Stimulated activated CD4-positive, alpha-beta T cell treated with anti-CD3 and anti-CD28 coated beads, Interleukin-2, amount 100 ng/mL, for 24 hours (primary cell): ENCODE measurements around the gene VSIG10L.

Experiments
- DNase-seq, 2 donors: peaks; one replicate each; pipeline ENCODE4 v3.0.0-alpha.2; 2020

VSIG10L gene

DNA sequence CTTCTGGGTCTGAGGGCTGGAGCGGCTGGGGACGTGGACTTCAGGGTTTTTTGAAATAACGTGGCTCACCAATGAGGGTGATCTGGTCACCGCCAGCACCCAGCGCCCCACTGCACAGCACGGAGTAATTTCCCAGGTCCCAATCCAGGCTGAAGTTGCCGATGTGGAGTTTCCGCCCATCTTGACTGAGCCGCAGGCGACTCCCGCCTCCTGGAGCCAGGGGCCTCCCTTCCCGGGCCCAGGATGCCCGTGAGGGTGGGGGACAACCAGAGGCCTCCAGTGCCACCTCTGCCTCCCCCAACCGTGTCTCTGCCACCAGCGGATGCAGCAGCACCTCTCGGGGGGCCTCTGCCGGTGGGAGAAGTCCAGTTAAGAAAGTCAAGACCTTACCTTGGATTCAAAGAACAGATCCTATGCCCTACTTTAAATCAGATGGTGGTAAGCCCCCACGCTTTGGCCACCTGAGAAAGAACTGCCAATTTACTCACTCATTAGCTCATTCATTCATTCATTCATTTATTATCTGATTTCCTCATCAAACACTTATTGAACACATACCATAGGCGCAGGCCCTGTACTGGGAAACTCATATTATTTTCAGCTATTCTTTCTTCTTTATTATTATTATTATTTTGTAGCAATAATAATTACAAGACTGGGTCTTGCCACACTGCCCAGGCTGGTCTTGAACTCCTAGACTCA is 3.9 kb downstream of the VSIG10L start:
- no peak for DNase-seq

DNA sequence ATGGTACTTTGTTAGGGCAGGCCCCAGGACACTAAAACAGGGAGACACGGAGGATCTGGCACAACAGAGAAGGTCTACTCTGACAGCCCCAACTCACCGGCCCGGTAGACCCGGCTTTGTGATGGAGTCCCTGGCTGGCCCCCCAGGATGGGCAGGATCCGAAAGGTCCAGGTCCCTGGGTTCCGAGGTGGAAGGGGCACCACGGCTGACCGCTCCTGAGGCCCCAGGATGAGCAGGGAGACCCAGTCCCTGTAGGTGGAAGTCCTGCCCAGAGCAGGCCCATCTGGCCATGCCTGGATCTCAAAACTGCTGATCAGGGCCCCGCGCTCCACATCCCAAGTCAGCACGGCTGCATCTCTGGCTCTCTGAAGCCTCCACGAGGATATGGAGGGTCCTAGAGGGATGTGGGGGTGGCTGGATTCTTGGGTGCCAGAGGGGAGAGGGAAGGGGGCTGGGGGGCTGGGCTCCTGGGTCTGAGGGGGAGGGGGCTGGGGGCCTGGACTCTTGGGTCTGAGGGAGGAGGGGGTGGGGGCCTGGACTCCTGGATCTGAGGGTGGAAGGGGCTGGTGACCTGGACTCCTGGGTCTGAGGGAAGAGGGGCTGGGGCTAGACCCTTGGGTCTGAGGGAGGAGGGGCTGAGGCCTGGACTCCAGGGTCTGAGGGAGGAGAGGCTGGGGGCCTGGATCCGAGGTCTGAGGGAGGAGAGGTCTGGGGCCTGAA is 4.6 kb downstream of the VSIG10L start:
- no peak for DNase-seq

DNA sequence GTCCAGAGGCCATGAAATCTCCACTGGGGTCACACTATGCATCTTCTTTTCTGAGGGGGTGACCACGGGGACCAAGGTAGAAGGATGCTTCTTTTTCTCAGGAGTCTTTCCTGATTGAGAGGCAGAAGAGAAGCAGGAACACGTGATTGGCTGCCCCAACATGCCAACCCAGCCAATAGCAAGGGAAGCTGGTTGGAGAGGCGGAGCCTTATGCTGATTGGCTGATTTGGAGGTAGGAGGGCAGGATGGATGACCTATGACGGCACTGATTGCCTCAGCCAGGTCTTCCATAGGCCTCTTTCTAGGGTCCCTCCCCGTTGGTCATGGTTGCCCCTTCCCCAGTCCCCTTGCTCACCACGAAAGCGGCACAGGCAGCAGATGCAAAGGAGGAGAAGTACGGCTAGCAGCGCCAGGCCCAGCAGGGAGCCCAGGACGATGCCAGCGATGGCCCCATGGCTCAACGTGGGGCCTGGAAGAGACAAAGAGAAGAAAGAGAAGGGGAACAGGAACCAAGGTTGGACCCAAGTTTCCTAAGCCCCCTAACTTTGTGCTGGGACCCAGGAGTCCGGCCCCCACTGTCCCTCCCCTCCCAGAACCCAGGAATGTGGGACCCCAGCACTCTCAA is 8.0 kb downstream of the VSIG10L start:
- no peak for DNase-seq

DNA sequence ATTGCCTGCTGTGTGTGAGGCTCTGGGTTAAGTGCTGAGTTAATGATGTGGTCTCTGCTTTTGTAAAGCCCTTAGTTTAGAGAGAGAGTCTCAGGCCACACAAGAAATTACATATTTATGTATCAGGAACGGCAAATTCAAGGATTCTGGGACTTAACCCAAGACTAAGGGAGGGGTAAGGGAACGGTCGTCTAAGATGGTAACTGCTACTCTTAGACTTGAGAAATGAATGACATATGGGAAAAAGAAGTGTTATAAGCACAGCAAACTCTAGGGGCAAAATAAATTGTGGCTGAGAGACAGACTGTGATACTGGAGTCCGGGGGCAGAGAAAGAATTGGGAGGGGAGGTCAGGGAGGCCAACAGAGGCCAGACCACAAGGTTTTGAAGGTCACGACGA is 10.2 kb downstream of the VSIG10L start:
- DNase-seq: no peak

DNA sequence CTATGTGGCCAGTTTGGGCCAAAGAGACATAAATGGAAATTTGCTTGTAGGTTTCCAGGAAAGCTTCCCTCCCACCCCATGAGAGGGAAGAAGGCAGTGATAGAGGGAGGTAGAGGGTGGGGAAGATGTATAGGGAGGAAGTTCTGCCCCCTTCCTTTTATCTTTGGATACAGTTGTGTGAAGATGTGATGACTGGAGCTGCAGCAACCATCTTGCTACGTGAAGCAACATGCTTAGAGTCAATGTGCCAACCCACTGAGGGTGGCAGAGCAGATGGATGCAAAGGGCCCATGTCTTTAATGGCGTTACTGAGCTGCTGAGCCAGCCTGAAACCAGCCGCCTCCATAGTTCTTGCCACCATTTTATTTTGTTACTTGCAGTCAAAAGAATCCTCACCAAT is 10.7 kb downstream of the VSIG10L start:
- DNase-seq: no peak

DNA sequence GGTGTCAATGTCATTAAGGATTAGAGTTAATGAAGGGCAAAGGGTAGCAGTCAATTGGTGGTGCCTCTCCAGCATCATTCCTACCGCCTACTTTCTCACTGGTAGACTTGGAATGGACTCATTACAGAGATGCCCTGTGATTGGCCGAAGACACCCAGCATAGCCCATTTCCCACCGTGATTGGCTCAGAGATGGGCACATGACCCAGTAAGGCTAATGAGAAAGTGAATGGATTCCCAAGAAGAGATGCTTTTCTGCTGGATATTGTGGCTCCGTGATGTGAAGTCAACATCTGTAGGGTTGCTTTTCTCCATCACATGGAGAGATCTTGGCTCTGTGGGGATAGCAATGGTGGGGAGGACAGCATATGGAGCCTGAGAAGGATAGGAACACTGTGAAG is 11.6 kb downstream of the VSIG10L start:
- no peak for DNase-seq

DNA sequence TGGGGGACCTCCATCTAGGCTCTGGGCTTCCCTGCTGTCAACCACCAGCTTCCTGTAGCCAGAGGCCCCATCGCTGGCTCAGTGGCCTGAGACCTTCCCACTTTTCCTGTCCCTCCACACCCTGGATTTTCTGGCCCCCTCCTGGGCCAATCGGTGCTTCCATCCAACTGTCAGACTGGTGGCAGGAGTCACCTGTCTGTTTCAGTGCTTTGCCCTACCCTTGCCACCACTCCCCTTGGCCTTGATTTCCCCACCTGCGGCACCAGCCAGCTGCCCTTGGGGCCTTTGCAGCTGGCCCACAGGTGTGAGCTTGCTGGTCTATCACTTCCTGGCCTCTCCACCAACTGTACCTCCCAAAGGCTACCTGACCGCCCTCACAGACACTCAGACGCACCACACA is 12.5 kb downstream of the VSIG10L start:
- DNase-seq: no peak

DNA sequence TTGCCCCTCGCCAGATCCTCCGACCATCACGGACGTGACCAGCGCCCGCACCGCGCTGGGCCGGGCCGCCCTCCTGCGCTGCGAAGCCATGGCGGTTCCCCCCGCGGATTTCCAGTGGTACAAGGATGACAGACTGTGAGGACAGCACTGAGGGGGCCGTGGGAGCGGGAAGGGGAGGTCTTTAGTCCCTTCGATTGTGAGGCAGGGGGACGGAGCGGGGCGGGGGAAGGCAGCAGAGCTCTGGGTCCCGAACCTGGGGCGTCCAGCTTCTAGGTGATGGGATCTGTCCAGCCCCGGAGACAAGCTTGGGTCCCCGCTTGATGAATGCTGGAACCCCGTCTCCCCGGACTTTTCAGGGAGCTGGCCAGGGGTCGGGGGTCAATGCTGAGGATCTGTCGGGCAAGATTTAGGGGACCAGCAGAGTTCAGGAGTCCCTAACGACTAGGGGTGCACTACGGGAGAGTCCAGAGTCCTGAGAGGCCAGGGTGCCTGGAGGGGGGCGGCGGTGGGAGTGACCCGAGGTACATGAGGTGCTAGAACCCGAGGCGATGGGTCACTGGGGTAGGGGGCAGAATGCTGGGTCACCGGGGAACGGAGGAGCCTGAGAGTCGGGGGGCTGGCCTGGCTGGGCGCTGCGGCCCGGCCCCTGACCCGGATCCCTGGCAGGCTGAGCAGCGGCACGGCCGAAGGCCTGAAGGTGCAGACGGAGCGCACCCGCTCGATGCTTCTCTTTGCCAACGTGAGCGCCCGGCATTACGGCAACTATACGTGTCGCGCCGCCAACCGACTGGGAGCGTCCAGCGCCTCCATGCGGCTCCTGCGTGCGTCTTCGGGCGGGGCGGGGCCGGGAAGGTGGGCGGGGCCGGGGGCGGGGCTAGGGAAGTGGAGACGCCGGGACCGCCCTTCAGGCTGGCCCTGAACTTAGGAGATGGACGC is 14.6 kb downstream of the VSIG10L start:
- peak; percentile 56 to 70 for DNase-seq

DNA sequence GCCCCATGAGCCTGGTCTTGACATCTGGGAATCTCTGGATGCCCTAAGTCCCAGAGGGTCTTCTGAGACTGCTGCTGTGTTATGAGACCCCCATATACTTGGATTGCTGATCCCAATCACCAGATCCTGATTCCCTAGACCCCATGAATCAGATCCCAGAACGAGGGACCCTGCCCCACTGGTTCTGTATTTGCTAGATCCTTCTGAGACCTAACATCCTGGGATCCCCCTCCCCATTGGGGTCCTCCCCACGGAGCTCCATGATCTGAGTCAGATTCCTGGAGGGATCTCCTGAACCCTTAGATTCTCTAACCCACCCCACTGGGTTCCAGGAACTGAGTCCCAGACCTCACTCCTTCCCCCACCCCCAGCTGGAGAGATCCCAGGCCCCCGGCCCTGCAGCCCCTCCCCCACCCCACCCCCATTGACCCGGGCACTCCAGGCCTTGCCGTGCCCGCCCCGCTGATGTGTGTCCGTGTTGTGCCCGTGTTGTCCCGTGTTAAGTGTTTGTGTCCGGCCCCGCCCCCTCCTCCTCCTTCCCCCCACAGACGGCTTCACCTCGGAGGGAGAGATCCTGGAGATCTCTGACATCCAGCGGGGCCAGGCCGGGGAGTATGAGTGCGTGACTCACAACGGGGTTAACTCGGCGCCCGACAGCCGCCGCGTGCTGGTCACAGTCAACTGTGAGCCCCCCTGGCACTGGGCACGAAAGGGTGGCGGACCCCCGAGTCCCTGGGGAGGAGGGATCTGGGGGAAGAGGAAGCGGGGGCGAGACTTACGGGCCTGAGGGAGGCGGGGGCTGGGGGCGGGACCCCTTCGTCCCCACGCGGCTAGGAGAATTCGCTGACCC is 15.5 kb downstream of the VSIG10L start:
- no peak for DNase-seq

DNA sequence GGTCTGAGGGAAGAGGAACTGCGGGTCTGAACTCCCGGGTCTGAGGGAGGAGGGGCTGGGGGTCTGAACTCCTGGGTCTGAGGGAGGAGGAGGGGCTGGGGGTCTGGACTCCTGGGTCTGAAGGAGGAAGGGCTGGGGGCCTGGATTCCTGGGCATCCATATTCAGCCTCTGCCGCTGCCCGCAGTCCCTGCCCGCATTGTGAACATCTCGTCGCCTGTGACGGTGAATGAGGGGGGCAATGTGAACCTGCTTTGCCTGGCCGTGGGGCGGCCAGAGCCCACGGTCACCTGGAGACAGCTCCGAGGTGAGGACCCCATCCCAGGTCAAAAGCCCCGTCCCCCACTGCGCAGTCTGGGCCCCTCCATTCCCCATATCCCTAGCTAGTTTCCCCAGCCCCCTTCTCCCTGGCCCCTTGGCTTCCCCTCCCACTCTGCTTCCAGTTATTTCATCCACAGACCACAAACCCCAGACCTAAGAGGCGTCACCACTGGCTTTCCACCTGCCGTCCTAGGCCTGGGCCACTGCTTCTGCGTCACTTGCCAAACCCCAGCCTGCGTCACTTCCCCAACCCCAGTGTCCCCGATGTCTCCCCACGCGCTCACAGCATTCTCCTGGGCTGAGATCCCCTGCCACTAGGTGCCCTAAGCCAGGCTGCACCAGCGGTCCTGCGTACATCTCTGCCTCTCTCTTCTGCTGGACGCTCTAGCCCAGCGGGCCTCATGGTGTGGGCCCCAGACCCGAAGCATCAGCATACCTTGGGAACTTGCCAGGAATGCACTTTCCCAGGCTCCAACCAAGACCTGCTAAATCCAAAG is 16.6 kb downstream of the VSIG10L start:
- no peak for DNase-seq

DNA sequence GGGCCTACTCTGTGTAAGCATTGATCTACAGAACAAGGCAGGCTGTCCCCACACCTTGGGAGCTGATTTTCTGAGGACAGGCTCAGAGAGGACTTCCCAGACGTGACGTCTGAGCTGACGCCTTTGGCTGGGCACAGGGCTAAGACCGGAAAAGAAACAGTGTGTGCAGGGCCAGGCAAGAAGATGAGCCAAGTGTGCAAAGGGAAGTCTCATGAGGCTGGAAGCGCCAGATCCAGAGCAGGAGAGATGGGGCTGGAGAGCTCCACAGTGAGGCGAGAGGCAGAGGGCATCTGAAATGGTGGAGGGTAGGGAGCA is 17.8 kb downstream of the VSIG10L start:
- DNase-seq: no peak

DNA sequence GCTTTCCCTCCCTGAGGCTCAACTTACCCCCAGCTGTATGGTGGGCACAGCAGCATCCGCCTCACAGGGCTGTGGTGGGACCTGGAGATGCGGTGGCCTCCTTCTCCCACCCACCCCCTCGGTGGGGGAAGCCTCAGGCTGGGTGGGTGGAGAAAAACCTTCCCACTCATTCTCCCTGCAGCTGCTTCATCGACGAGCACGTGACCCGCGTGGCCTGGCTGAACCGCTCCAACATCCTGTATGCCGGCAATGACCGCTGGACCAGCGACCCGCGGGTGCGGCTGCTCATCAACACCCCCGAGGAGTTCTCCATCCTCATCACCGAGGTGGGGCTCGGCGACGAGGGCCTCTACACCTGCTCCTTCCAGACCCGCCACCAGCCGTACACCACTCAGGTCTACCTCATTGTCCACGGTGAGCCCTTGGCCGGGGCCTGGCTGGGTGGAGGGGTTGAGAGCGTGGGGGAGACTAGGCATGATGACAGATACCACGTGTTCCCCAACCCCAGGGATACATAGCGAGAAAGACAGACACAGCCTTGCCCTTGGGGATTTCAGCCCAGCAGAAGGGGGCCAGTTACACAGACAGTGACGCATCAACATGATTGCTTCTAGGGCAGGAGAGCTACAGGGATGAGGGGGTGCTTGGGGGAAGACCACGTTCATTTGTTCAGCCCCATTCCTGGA is 18.3 kb downstream of the VSIG10L start:
- no peak for DNase-seq

DNA sequence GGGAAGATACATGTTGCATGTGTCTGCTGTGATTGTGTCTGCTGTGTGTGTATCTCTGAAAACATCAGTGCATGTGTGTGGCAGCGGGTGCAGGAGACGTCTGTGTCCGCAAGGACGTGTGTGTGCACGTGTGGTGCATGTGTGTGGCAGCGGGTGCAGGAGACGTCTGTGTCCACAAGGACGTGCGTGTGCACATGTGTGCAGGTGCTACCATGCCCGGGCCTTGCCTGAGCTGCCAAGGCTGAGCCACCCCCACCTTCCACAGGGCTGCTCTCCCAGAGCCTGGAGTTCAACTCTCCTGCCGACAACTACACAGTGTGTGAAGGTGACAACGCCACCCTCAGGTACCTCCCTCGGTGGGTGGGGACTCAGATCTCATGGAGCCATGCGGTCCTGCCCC is 20.1 kb downstream of the VSIG10L start:
- DNase-seq: no peak

DNA sequence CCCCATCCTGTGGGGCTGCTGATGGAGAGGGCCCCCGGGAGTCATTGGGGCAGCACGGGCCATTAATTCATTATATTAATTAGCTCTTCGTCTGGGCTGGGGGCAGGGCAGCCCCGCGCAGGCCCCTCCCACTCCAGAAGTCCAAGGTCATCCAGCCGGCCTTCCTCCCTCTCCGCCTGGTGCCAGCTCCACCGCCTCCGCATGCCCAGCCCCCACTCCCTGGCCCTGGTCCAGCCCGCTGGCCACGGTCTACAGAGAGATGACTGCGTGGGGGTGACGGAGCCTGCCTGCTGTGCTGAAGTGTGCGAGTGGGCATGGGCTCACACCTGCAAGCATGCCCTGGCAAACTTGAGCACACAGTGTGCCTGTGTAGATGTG is 21.7 kb downstream of the VSIG10L start:
- no peak for DNase-seq

DNA sequence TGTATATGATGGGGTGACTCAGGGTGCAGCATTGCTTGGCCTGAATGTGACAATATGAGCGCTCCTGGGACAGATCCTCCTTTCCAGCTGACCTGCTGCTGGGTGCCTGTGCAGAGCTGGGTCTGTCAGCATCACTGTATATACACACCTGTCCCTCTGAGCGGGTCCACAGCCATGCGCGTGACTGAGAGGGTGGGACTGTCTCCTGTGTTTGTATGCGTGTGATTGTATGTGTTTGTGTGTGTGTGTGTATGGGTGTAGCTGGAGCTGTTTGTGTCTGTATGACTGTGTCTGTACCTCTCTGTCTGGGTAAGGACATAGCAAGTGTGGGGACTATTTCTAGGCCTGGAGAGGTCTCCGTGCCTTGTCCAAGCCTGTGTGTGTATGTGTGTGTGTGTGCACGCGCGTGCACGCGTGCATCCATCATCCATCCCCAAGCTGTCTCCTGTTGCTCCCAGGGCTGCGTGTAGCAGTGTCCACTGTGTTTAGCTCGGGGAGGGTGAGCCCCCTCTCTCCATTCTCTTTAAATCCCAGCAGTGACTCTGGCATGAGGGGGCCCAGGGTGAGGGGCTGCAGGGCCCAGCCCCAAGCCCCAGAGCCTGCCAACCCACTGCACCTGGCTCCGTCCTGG is 22.2 kb downstream of the VSIG10L start:
- no peak for DNase-seq

DNA sequence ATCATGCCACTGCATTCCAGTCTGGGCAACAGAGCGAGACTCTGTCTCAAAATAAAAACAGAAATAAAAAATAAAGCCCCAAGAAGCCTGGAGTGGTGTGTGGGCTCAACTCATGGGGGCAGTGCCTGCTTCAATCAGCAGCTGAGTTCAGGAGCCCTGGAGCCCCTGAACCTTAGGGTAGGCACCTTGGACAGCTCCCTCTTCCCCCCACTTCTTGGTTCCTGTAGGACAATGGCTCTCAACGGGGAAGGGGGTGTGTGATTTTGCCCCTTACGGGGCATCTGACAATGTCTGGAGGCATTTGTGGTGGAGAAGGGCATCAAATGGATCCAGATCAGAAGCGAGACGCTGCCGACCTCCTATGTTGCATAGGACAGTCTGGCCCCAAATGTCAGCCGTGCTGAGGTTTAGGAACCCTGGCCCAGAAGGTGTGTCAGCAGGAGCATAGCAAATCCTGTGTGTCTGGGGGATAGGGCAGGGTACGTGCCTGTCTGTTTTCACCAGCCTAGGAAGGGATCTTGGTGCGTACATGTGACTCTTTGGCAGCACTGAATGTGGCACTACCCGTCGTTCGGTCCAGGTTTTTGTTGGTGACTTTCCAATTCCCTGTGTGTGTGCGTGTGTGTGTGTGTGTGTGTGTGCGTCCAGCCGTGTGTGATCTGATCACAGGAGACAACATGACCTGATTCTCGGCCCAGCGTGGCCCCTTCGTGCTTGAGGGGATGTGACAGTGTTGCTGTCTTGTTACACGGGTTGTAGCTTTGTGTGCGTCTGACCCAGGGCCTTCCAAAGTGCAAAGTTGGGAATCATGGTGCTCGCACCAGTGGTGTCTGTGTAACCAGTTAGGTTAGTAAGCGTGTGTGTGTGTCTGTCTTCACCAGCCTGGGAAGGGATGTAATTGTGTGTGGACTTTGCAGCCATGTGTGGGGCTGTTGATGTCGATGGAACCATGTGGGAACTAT is 23.0 kb downstream of the VSIG10L start:
- DNase-seq: no peak

DNA sequence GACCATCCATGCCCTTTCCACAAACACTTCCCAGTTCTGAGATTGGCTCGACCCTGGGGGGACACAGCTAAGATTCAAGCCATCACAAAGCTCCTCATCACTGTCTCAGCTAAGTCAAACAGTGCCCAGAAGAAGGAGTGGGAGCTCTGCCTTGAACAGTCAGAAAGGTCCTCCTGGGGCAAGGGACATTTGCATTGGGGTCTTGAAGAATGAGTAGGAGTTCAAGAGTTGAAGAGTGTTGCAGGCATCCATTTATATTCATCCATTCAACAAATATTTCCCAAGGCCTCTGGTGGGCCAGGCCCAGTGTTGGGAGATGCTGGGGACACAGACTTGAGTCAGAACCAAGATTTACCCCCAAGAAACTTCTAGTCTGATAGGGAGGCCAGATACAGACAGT is 24.0 kb downstream of the VSIG10L start:
- DNase-seq: no peak

DNA sequence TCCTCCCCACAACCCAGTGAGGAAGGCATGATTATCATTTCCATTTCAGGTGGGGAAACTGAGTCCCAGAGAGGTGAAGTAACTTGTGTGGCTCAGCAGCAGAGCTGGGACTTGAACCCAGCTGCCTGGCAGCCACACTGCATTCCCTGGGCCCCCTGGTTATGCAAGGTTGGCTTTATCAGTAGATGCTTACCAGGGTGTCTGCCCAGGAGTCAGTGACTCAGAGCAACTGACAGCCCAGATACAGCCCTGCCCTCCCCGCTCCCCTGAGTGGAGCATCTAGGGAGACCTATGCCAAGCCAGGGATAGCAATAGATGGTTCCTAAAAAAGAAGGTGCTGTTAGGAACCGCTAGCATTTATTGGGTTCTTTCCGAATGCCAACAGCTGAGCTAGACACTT is 24.6 kb downstream of the VSIG10L start:
- no peak for DNase-seq

DNA sequence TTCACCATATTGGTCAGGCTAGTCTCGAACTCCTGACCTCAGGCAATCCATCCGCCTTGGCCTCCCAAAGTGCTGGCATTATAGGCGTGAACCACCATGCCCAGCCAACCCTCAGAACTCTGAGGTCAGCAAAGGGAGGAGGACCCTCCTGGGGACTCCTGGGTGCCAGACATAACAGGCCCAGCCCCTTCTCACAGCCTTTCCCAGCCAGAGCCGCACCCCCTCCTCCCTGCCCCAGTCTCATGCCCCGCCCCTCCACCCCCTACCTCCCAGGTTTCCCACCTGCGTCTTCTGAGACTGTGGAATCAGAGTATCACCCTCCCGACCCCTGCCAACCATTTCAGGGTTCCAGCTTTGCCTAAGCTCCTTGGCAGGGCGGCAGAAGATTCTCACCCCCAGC is 25.3 kb downstream of the VSIG10L start:
- no peak for DNase-seq
